ENCODE results near the gene IL22RA1.

Gene IL22RA1

DNA sequence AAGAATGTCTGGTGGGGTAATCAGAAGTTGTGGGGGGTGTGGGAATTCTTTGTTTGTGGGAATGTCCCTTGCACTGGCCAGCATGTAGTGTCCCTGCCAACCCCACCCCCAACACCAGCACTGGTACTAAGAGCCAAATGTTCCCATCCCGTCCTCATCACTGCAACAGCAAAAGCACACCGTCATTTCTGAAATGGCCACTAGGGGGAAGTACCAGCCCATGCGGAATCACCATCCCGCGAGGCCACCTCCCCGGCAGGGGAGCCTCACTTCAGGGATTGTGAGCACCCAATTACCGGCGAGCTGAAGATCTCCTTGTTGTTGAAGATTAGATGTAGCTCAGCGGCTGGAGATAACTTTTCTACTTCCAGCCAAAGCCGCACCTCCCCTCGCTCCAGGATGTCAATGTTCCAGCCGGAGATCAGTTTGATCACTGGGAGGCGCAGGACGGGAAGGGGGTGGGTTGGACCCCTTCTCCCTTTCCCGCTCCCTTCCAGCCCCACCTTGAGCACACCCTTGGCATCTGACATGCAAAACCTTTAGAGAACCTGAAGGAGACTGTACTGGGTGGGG is 72.0 kb downstream of the IL22RA1 start:
- peak; percentile 65 for DNase-seq

DNA sequence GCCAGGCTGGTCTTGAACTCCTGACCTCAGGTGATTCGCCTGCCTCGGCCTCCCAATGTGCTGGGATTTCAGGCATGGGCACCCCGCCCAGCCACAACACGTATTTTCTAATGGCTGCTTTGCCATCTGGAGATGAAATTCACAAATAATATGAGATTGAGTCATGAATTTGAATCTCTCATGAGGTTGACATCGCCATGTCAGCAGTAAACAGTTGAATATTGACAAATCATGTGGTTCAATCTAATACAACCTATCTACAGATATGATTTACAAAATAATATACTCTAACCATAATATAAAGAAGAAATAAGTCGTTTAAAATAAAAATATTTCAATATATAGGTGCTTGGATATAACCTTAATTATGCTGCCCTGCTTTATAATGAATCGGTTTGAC is 73.1 kb downstream of the IL22RA1 start:
- no peak for DNase-seq

Measured in NCI-H226 (cell line).